Neuronal stem cell (in vitro differentiated cells): ENCODE data around the gene TCAP.

Experiments
- DNase-seq: peaks from one replicate; pipeline ENCODE4 v3.0.0-alpha.2; 2013; ENCODE audit warnings: low spot score
- H2AFZ ChIP-seq: one replicate; pipeline ENCODE4 v1.6.1; 2013; ENCODE audit warnings: mild to moderate bottlenecking, low read length, inconsistent platforms
- H2AK5ac ChIP-seq: 2 replicates; pipeline ENCODE4 v1.6.1; 2013; ENCODE audit warnings: low read depth, mild to moderate bottlenecking, inconsistent platforms, low read length, moderate library complexity, mixed read lengths
- H2BK120ac ChIP-seq: 2 replicates; pipeline ENCODE4 v1.6.1; 2013; ENCODE audit warnings: low read depth, mild to moderate bottlenecking, inconsistent platforms, low read length, moderate library complexity, mixed read lengths
- H2BK12ac ChIP-seq: one replicate; pipeline ENCODE4 v1.6.1; 2013; ENCODE audit warnings: low read length, inconsistent platforms
- H2BK15ac ChIP-seq: 2 replicates; pipeline ENCODE4 v1.6.1; 2013; ENCODE audit warnings: mild to moderate bottlenecking, low read length, inconsistent platforms, mixed read lengths
- H2BK5ac ChIP-seq: one replicate; pipeline ENCODE4 v1.6.1; 2013; ENCODE audit warnings: inconsistent platforms, mild to moderate bottlenecking, low read length, moderate library complexity
- H3K14ac ChIP-seq: one replicate; pipeline ENCODE4 v1.6.1; 2013; ENCODE audit warnings: low read length, inconsistent platforms
- H3K18ac ChIP-seq: 2 replicates; pipeline ENCODE4 v1.6.1; 2013; ENCODE audit warnings: low read length, inconsistent platforms
- H3K23ac ChIP-seq: 2 replicates; pipeline ENCODE4 v1.6.1; 2013; ENCODE audit warnings: low read depth, mild to moderate bottlenecking, mixed read lengths, low read length, inconsistent platforms; ENCODE audit not compliant: poor library complexity
- H3K27ac ChIP-seq: replicated peaks from 3 replicates; pipeline ENCODE4 v1.5.1; 2013; ENCODE audit warnings: low read length, inconsistent platforms
- H3K27me3 ChIP-seq, 3 experiments: 2 replicates each; pipeline ENCODE4 v1.6.1; 2013; ENCODE audit warnings: low read length in 3 of 3, mild to moderate bottlenecking in 2 of 3, inconsistent platforms in 1 of 3, low read depth in 1 of 3, mixed read lengths in 1 of 3, moderate library complexity in 1 of 3; ENCODE audit not compliant: control insufficient read depth in 3 of 3, insufficient read depth in 3 of 3
- H3K36me3 ChIP-seq, 2 donors: replicated peaks in 1 of 2; 2 replicates each; pipeline ENCODE4 v1.6.1; 2013; ENCODE audit warnings: low read length in 2 of 2; ENCODE audit not compliant: control insufficient read depth in 2 of 2, insufficient read depth in 2 of 2
- H3K4ac ChIP-seq: 2 replicates; pipeline ENCODE4 v1.6.1; 2013; ENCODE audit warnings: inconsistent platforms, mild to moderate bottlenecking, low read length, moderate library complexity
- H3K4me1 ChIP-seq, 2 donors: 1 replicate in 1 of 2; 2 replicates in 1 of 2; pipeline ENCODE4 v1.6.1; 2013; ENCODE audit warnings: low read length in 2 of 2, low read depth in 1 of 2; ENCODE audit not compliant: control insufficient read depth in 2 of 2, insufficient read depth in 1 of 2
- H3K4me2 ChIP-seq: one replicate; pipeline ENCODE4 v1.6.1; 2013; ENCODE audit warnings: mild to moderate bottlenecking, low read length, inconsistent platforms; ENCODE audit not compliant: insufficient read depth, poor library complexity, severe bottlenecking
- H3K4me3 ChIP-seq, 2 donors: 2 replicates each; pipeline ENCODE4 v1.5.1; 2013; ENCODE audit warnings: low read length in 2 of 2, mild to moderate bottlenecking in 2 of 2, inconsistent platforms in 1 of 2, moderate library complexity in 1 of 2
- H3K79me1 ChIP-seq: one replicate; pipeline ENCODE4 v1.6.1; 2013; ENCODE audit warnings: low read depth, mild to moderate bottlenecking, inconsistent platforms, low read length, moderate library complexity
- H3K9ac ChIP-seq: one replicate; pipeline ENCODE4 v1.6.1; 2013; ENCODE audit warnings: mild to moderate bottlenecking, low read depth, low read length, inconsistent platforms; ENCODE audit not compliant: poor library complexity
- H3K9me3 ChIP-seq, 2 donors: replicated peaks in 1 of 2; 2 replicates each; pipeline versions ENCODE3 to v1.6.1; 2013; ENCODE audit warnings: low read length in 2 of 2, mild to moderate bottlenecking in 2 of 2, inconsistent platforms in 1 of 2, low read depth in 1 of 2, mixed read lengths in 1 of 2, moderate library complexity in 1 of 2; ENCODE audit not compliant: control insufficient read depth in 2 of 2, insufficient read depth in 1 of 2
- H4K8ac ChIP-seq: one replicate; pipeline ENCODE4 v1.6.1; 2013; ENCODE audit warnings: low read depth, mild to moderate bottlenecking, inconsistent platforms, low read length, moderate library complexity
- H4K91ac ChIP-seq: one replicate; pipeline ENCODE4 v1.6.1; 2013; ENCODE audit warnings: low read length, low read depth, mild to moderate bottlenecking, inconsistent platforms; ENCODE audit not compliant: poor library complexity
- WGBS, 2 donors: extraction: QIAGEN DNeasy Blood & Tissue Kit; methylation state at CpG; one replicate each; pipeline ENCODE4 v1.1.7; 2013; ENCODE audit warnings: missing lambda C conversion rate in 2 of 2, mixed read lengths in 1 of 2; ENCODE audit not compliant: insufficient read length in 2 of 2, insufficient replicate concordance in 1 of 2; ENCODE audit errors: extremely low coverage in 2 of 2; 5-methylcytosine and 5-hydroxymethylcytosine counted together

The TCAP gene

GRCh38 chr17:39699818-39700147 is 34.6 kb downstream of the TCAP start, which contains the start of gene ERBB2:
Gene ERBB2 (plus strand): TSS chr17:39700064. CDS start chr17:39700239, 175 bp downstream.
- H3K9ac ChIP-seq: peak within 1 kb of the TSS; percentile 89
- H3K4ac ChIP-seq: peak within 1 kb of the TSS; percentile 44
- peak within 1 kb of the TSS; percentile 68 for H3K27ac ChIP-seq
- H2AFZ ChIP-seq: peak within 1 kb of the TSS; percentile 90
- no peak for DNase-seq
- H2BK12ac ChIP-seq: no peak within 1 kb of the TSS
- H3K4me1 ChIP-seq: peaks cover 29 to 42% of the 10 kb centered on the region in 2 donors
- H3K4me3 ChIP-seq: peak within 1 kb of the TSS; percentile 80 to 97
- peak within 1 kb of the TSS; percentile 75 for H2BK15ac ChIP-seq
- H3K27me3 ChIP-seq: no peaks in the 10 kb centered on the region
- peak within 1 kb of the TSS; percentile 61 for H2BK120ac ChIP-seq
- peaks cover 2 to 23% of the 10 kb centered on the region in 2 donors for H3K36me3 ChIP-seq
- no peaks in the 10 kb centered on the region for H3K9me3 ChIP-seq
- H3K18ac ChIP-seq: peak within 1 kb of the TSS; percentile 99
- no peak within 1 kb of the TSS for H3K23ac ChIP-seq
- H3K79me1 ChIP-seq: peaks cover 11% of the 10 kb centered on the region
- peak within 1 kb of the TSS; percentile 84 for H3K14ac ChIP-seq
- peak within 1 kb of the TSS; percentile 94 for H2AK5ac ChIP-seq
- H4K91ac ChIP-seq: no peak within 1 kb of the TSS
- peak within 1 kb of the TSS; percentile 83 for H3K4me2 ChIP-seq
- no peak within 1 kb of the TSS for H4K8ac ChIP-seq
- WGBS, 2 donors: no CpG with 5 or more reads among the region's 20 CpGs
- H2BK5ac ChIP-seq: peak within 1 kb of the TSS; percentile 99

GRCh38 chr17:39700148-39700987 is 35.2 kb downstream of the TCAP start:
- Histone ChIP-seq H3K23ac (no peak overlapping the region), H3K4me3 (peak overlapping the region; percentile 80 to 97), H3K4me2 (peak overlapping the region; percentile 83), H2BK5ac (peak overlapping the region; percentile 99), H3K18ac (peak overlapping the region; percentile 99), H3K27me3 (no peaks in the 10 kb centered on the region), H3K36me3 (peaks cover 3 to 21% of the 10 kb centered on the region in 2 donors), H2BK120ac (peak overlapping the region; percentile 61), H2BK15ac (peak overlapping the region; percentile 75), H3K9ac (peak overlapping the region; percentile 89), H4K8ac (no peak overlapping the region), H3K79me1 (peaks cover 14% of the 10 kb centered on the region), H4K91ac (no peak overlapping the region), H2AFZ (peak overlapping the region; percentile 90), H3K14ac (peak overlapping the region; percentile 84), H2AK5ac (peak overlapping the region; percentile 94), H3K9me3 (no peaks in the 10 kb centered on the region), H2BK12ac (no peak overlapping the region), H3K27ac (peak overlapping the region; percentile 68), H3K4me1 (peaks cover 23 to 42% of the 10 kb centered on the region in 2 donors), H3K4ac (peak overlapping the region; percentile 44)
- no peak for DNase-seq
- WGBS, 2 donors: no CpG with 5 or more reads among the region's 57 CpGs

- Histone ChIP-seq H2BK12ac (no peak overlapping the region), H2BK15ac (no peak overlapping the region), H3K9me3 (no peaks in the 10 kb centered on the region), H3K14ac (no peak overlapping the region), H2AK5ac (peak overlapping the region; percentile 42), H3K79me1 (peaks cover 17% of the 10 kb centered on the region), H3K4ac (no peak overlapping the region), H3K4me2 (peak overlapping the region; percentile 83), H3K9ac (peak overlapping the region; percentile 89), H2AFZ (peak overlapping the region; percentile 90), H2BK120ac (no peak overlapping the region), H2BK5ac (no peak overlapping the region), H3K18ac (peak overlapping the region; percentile 78), H3K4me3 (peak overlapping the region; percentile 80 to 97), H3K27me3 (no peaks in the 10 kb centered on the region), H4K8ac (no peak overlapping the region), H4K91ac (no peak overlapping the region), H3K27ac (peak overlapping the region; percentile 23), H3K4me1 (peaks cover 16 to 39% of the 10 kb centered on the region in 2 donors), H3K23ac (no peak overlapping the region), H3K36me3 (peaks cover 3 to 21% of the 10 kb centered on the region in 2 donors)
- no peak for DNase-seq
- no CpG with 5 or more reads among the region's 10 CpGs for WGBS, 2 donors
Measured at GRCh38 chr17:39701012-39701783, 36.0 kb downstream of the TCAP start.
